GM12892 (cell line): ENCODE results near the gene SH3RF3.

Experiments used
- POLR2A ChIP-seq: IDR thresholded peaks from 2 replicates; pipeline ENCODE4 v1.6.1; 2011; ENCODE audit warnings: low read depth, low read length, control low read depth
- POLR2AphosphoS5 ChIP-seq: IDR thresholded peaks from 2 replicates; pipeline ENCODE4 v1.6.1; 2011; ENCODE audit warnings: low read depth, low read length, control low read depth
- TAF1 ChIP-seq: IDR thresholded peaks from 2 replicates; pipeline ENCODE4 v1.6.1; 2011; ENCODE audit warnings: low read depth, mild to moderate bottlenecking, control low read depth, low read length, borderline replicate concordance

DNA sequence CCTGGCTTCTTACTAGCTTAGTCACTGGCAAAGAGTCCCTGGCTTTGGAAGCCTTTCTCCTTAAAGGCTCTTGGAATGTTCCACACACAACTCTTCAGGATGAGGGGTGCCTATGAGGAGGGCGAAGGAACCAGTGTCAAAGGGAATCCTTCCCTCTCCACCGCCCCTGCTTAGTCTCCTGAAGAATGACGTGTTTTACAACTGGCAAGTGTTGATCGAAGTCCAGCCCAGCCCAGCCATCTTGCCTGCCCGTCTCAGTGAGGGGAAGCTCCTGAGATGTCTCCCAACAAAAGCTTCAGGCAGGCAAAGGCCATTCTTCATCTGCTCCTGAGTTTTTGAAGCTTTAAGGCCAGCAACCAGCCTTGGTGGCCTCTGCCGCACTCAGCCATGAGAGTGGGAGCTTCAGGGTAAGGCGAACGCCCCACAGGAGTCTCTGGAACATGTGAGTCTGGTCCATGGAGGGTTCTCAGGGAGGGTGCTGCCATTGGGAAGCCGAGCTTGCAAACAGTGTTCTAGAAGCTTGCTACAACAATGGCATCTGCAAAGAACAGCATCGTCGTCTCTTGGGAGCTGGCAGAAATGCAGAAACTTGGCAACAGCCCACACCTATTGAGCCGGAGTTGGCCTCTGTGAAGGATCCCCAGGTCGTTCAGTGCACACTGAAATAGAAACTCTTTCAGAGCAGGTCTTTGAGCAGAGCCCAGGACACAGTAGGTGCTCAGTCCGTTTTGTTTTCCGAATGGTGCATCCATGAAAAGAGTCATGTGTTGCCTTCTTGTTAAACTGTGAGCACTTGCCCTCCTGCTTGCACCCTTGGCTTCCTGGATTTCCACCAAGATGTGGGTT, 264.0 kb downstream of the SH3RF3 start:
- no peak for TF ChIP-seq POLR2AphosphoS5
- no peak for TF ChIP-seq POLR2A
- TF ChIP-seq TAF1: no peak
